Fibroblast of lung (primary cell): ENCODE measurements around the gene VPS4A. TPM values are rescaled to one million over a fixed set of nuclear protein-coding genes. Genes with fewer than 3 reads are reported as not detected.

Experiments
- DNase-seq, 2 donors: peaks; one replicate each; pipeline versions ENCODE4 v3.0.0 to v3.0.0-alpha.2; 2010; ENCODE audit warnings: low read depth in 2 of 2
- H2AFZ ChIP-seq: 2 replicates; pipeline ENCODE4 v1.5.1; 2012; ENCODE audit warnings: low read length, control low read depth, inconsistent platforms
- H3K27ac ChIP-seq: 2 replicates; pipeline ENCODE4 v1.5.1; 2011; ENCODE audit warnings: low read length, control low read depth; ENCODE audit not compliant: insufficient read depth
- H3K27me3 ChIP-seq: 2 replicates; pipeline ENCODE4 v1.5.1; 2011; ENCODE audit warnings: mild to moderate bottlenecking, low read length; ENCODE audit not compliant: control insufficient read depth, insufficient read depth
- H3K36me3 ChIP-seq: 2 replicates; pipeline ENCODE4 v1.5.1; 2011; ENCODE audit warnings: low read length; ENCODE audit not compliant: control insufficient read depth, insufficient read depth
- H3K4me1 ChIP-seq: 2 replicates; pipeline ENCODE4 v1.5.1; 2011; ENCODE audit warnings: low read length; ENCODE audit not compliant: control insufficient read depth, insufficient read depth; ENCODE audit errors: extremely low read depth
- H3K4me2 ChIP-seq: 2 replicates; pipeline ENCODE4 v1.5.1; 2011; ENCODE audit warnings: low read length, control low read depth; ENCODE audit not compliant: insufficient read depth; ENCODE audit errors: extremely low read depth
- H3K4me3 ChIP-seq, 4 experiments: fragments of 200-600 bp in 1 of 4; sonication (generic) in 1 of 4; replicated peaks in 1 of 4; 2 replicates each; pipeline ENCODE4 v1.5.1; 2011 to 2016; ENCODE audit warnings: low read length in 4 of 4, low read depth in 3 of 4, mild to moderate bottlenecking in 3 of 4, control low read depth in 2 of 4, inconsistent platforms in 1 of 4, mixed read lengths in 1 of 4; ENCODE audit not compliant: insufficient read depth in 1 of 4; ENCODE audit errors: control extremely low read depth in 1 of 4
- H3K79me2 ChIP-seq: 2 replicates; pipeline ENCODE4 v1.5.1; 2012; ENCODE audit warnings: mild to moderate bottlenecking, low read length, inconsistent platforms; ENCODE audit not compliant: control insufficient read depth, insufficient read depth
- H3K9ac ChIP-seq: 2 replicates; pipeline ENCODE4 v1.5.1; 2011; ENCODE audit warnings: mild to moderate bottlenecking, low read length, control low read depth; ENCODE audit not compliant: insufficient read depth
- H3K9me3 ChIP-seq: 2 replicates; pipeline ENCODE4 v1.5.1; 2012; ENCODE audit warnings: low read depth, low read length; ENCODE audit not compliant: control insufficient read depth, insufficient read depth
- H4K20me1 ChIP-seq: 2 replicates; pipeline ENCODE4 v1.5.1; 2011; ENCODE audit warnings: low read length; ENCODE audit not compliant: control insufficient read depth, insufficient read depth; ENCODE audit errors: extremely low read depth
- EZH2 ChIP-seq: IDR thresholded peaks from 2 replicates; pipeline ENCODE4 v1.5.1; 2012; ENCODE audit warnings: low read length, control low read depth, mild to moderate bottlenecking; ENCODE audit errors: missing control alignments
- polyA plus RNA-seq, 2 donors: library from polyadenylated mRNA; depleted of rRNA in 1 of 2; stranded (reverse) in 1 of 2; unstranded in 1 of 2; fragments of >200 nt; gene quantifications; 2 replicates each; pipeline ENCODE4 v1.2.1, GENCODE V29; 2011 to 2012; ENCODE audit warnings: missing spikeins in 1 of 2
- total RNA-seq: library from RNA; depleted of rRNA; stranded (reverse); fragments of >200 nt; gene quantifications from 2 replicates; pipeline ENCODE4 v1.2.1, GENCODE V29; 2014
- TF ChIP-seq, protein P1 (sequence below), 2 donors: IDR thresholded peaks in 1 of 2; conservative IDR thresholded peaks in 1 of 2; 1 replicate in 1 of 2; 2 replicates in 1 of 2; pipeline ENCODE4 v1.5.1; 2011 to 2012; ENCODE audit warnings: low read length in 2 of 2, control low read depth in 1 of 2, inconsistent platforms in 1 of 2, low read depth in 1 of 2, mild to moderate bottlenecking in 1 of 2

Gene VPS4A
- total and polyA plus RNA-seq, 2 donors (not counting 1 experiment from before 2014, with no cell fraction given): 14.5 to 39.8 TPM

DNA sequence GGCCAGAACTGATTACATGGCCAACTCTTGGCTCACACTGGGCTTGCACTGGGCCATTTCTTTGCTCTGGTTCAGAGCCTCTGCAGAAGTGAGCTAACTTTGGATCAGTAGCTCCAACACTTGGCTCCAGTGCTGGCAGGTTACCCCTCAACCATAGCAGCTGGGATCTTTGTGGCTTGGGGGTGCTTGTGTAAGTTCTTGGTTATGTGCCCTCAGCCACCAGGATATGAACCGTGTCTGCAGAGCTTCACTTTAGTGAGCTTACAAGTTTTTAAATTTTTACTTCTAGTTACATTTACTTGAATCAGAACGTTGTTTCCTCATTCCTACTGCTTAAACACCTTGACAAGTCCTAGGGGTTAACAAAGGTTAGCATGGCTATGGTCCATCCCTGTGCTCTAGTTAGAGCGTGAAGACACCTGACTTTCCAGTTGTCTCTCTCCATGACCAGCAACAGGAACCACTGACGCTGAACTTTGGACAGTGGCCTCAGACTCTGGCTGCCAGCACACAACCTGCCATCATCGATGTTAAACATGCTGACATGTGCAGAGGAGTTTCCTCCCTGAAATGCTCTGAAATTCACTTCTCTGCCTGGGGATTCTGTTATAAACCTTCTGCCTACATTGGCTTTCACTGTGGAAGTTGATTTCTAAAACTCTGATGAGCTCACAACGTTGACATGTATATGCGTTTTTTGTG lies 15.2 kb downstream of the VPS4A start:
- TF ChIP-seq, protein P1, sequence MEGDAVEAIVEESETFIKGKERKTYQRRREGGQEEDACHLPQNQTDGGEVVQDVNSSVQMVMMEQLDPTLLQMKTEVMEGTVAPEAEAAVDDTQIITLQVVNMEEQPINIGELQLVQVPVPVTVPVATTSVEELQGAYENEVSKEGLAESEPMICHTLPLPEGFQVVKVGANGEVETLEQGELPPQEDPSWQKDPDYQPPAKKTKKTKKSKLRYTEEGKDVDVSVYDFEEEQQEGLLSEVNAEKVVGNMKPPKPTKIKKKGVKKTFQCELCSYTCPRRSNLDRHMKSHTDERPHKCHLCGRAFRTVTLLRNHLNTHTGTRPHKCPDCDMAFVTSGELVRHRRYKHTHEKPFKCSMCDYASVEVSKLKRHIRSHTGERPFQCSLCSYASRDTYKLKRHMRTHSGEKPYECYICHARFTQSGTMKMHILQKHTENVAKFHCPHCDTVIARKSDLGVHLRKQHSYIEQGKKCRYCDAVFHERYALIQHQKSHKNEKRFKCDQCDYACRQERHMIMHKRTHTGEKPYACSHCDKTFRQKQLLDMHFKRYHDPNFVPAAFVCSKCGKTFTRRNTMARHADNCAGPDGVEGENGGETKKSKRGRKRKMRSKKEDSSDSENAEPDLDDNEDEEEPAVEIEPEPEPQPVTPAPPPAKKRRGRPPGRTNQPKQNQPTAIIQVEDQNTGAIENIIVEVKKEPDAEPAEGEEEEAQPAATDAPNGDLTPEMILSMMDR (conservative IDR thresholded peaks at IDR 0.05 in 1 of 2, IDR thresholded peaks at IDR 0.05 in 1 of 2; ENCODE audit: low read depth in 1 of 2, low read length in 2 of 2): no peak
- no peak for TF ChIP-seq EZH2
- Histone ChIP-seq H3K27ac (no peak overlapping the region), H4K20me1 (no peaks in the 10 kb centered on the region), H3K27me3 (no peaks in the 10 kb centered on the region), H3K4me3 (no peak overlapping the region), H3K4me2 (peak overlapping the region; percentile 36), H3K9ac (no peak overlapping the region), H3K79me2 (peaks cover 58% of the 10 kb centered on the region), H3K36me3 (peaks cover 24% of the 10 kb centered on the region), H2AFZ (no peak overlapping the region), H3K9me3 (no peaks in the 10 kb centered on the region), H3K4me1 (peaks cover 9% of the 10 kb centered on the region)
- DNase-seq: no peak

DNA sequence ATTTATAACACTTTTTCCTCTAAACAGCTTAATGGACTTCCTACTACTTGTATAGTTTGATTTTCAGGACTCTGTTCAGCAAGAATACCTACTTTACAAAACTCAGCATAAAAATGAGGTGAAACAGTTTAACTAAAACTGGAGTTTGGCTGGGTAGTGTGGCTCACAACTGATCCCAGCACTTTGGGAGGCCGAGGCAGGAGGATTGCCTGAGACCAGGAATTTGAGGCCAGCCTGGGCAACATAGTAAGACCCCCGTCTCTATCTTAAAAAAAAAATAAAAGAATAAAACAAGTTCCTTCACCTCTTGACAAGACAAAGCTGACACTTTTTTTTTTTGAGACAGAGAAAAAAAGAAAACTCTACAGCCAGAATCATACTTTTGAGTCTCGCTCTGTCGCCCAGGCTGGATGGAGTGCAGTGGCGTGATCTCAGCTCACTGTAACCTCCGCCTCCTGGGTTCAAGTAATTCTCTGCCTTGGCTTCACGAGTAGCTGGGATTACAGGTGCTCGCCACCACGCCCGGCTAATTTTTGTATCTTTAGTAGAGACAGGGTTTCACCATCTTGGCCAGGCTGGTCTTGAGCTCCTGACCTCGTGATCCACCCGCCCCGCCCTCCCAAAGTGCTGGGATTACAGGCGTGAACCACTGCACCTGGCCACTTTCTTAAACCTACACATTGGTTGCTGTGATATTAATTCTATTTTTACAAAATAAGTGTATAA lies 16.6 kb downstream of the VPS4A start:
- peaks cover 9% of the 10 kb centered on the region for H3K4me1 ChIP-seq
- TF ChIP-seq, protein P1 (conservative IDR thresholded peaks at IDR 0.05 in 1 of 2, IDR thresholded peaks at IDR 0.05 in 1 of 2; ENCODE audit: low read depth in 1 of 2, low read length in 2 of 2): no peak
- TF ChIP-seq EZH2: no peak
- H3K79me2 ChIP-seq: peaks cover 53% of the 10 kb centered on the region
- no peaks in the 10 kb centered on the region for H3K27me3 ChIP-seq
- no peaks in the 10 kb centered on the region for H3K9me3 ChIP-seq
- no peak overlapping the region for H3K27ac ChIP-seq
- no peak overlapping the region for H2AFZ ChIP-seq
- H3K9ac ChIP-seq: no peak overlapping the region
- no peak for DNase-seq
- H3K36me3 ChIP-seq: peaks cover 19% of the 10 kb centered on the region
- H4K20me1 ChIP-seq: no peaks in the 10 kb centered on the region
- H3K4me2 ChIP-seq: peak overlapping the region; percentile 94
- no peak overlapping the region for H3K4me3 ChIP-seq

DNA sequence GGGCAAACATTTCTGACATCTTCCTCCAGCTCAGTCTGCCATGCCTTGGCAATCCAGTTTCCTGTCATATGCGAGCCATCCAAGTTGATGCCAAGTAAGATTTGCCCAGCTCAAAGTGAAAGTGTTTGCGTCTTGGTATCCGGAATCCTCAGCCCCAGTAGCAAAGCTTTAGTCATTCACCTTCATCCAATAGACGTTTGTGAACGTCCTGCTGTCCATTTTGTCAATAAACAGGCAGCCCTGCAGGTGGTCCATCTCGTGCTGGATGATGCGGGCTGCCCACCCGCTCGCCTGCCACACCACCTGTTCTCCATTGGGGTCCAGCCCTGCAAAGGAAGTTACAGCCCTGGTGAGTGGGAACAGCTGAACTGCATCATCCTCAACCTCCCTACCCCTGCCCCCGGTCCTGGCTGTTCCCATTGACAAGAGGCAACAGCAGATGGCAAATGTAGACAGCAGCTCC lies 17.7 kb downstream of the VPS4A start:
- no peaks in the 10 kb centered on the region for H4K20me1 ChIP-seq
- H2AFZ ChIP-seq: no peak overlapping the region
- H3K4me1 ChIP-seq: peaks cover 9% of the 10 kb centered on the region
- H3K4me3 ChIP-seq: peak overlapping the region; percentile 58 to 78 (median 76)
- no peaks in the 10 kb centered on the region for H3K9me3 ChIP-seq
- DNase-seq: peak; percentile 38 to 44
- H3K79me2 ChIP-seq: peaks cover 47% of the 10 kb centered on the region
- peaks cover 13% of the 10 kb centered on the region for H3K36me3 ChIP-seq
- TF ChIP-seq EZH2: no peak
- TF ChIP-seq, protein P1 (conservative IDR thresholded peaks at IDR 0.05 in 1 of 2, IDR thresholded peaks at IDR 0.05 in 1 of 2; ENCODE audit: low read depth in 1 of 2, low read length in 2 of 2): no peak
- peak overlapping the region; percentile 57 for H3K27ac ChIP-seq
- peak overlapping the region; percentile 94 for H3K4me2 ChIP-seq
- H3K9ac ChIP-seq: no peak overlapping the region
- no peaks in the 10 kb centered on the region for H3K27me3 ChIP-seq
